GM23338 (cell line): Measurements from ENCODE around the gene EYS. TPM values are rescaled to one million over a fixed set of nuclear protein-coding genes. Genes with fewer than 3 reads are reported as not detected.
"Not testable (repeated sequence)": the region's sequence is repeated elsewhere in the genome, so short reads cannot be mapped to it uniquely, and the experiment has no call there.

Experiments
- ATAC-seq: fragments of 200-7000 bp; cut with Tn5 transposase; 3 replicates; pipeline ENCODE4 v1.9.1; 2020
- DNase-seq: peaks from one replicate; pipeline ENCODE4 v3.0.0-alpha.2; 2015; ENCODE audit warnings: low spot score
- H2AFZ ChIP-seq: fragments of 200-600 bp; sonication (generic); 2 replicates; pipeline ENCODE4 v1.8.0; 2016; ENCODE audit warnings: antibody characterized with exemption, mild to moderate bottlenecking, moderate library complexity
- H3F3A ChIP-seq: fragments of 200-600 bp; sonication (generic); replicated peaks from 2 replicates; pipeline ENCODE4 v1.8.0; 2017; ENCODE audit warnings: antibody characterized with exemption, mixed run types, low read depth
- H3K27ac ChIP-seq: fragments of 200-600 bp; sonication (generic); 2 replicates; pipeline ENCODE4 v1.6.1; 2016; ENCODE audit warnings: low read depth
- H3K27me3 ChIP-seq: fragments of 200-600 bp; sonication (generic); 2 replicates; pipeline ENCODE4 v1.8.0; 2016; ENCODE audit warnings: mild to moderate bottlenecking, mixed run types, moderate library complexity; ENCODE audit not compliant: insufficient read depth
- H3K36me3 ChIP-seq: fragments of 200-600 bp; sonication (generic); 2 replicates; pipeline ENCODE4 v1.8.0; 2016; ENCODE audit warnings: mild to moderate bottlenecking; ENCODE audit not compliant: insufficient read depth
- H3K4me1 ChIP-seq: fragments of 200-600 bp; sonication (generic); 2 replicates; pipeline ENCODE4 v1.8.0; 2016; ENCODE audit warnings: mild to moderate bottlenecking, moderate library complexity; ENCODE audit not compliant: insufficient read depth
- H3K4me2 ChIP-seq: fragments of 200-600 bp; sonication (generic); 2 replicates; pipeline ENCODE4 v1.7.1; 2017; ENCODE audit warnings: mixed run types
- H3K4me3 ChIP-seq: fragments of 200-600 bp; sonication (generic); 2 replicates; pipeline ENCODE4 v1.6.1; 2016; ENCODE audit warnings: mixed run types
- H3K79me2 ChIP-seq: fragments of 200-600 bp; sonication (generic); replicated peaks from 2 replicates; pipeline ENCODE4 v1.8.0; 2017; ENCODE audit warnings: mild to moderate bottlenecking; ENCODE audit not compliant: insufficient read depth
- H3K9me2 ChIP-seq: fragments of 200-600 bp; sonication (generic); 2 replicates; pipeline ENCODE4 v1.8.0; 2017; ENCODE audit not compliant: insufficient read depth
- H4K20me1 ChIP-seq: fragments of 200-600 bp; sonication (generic); replicated peaks from 2 replicates; pipeline ENCODE4 v1.8.0; 2017; ENCODE audit warnings: mild to moderate bottlenecking; ENCODE audit not compliant: insufficient read depth
- H3K27ac Mint-ChIP-seq: 2 replicates; pipeline ENCODE4 v1.8.0; 2020; ENCODE audit warnings: inconsistent platforms, mild to moderate bottlenecking, moderate library complexity, mixed read lengths
- H3K27me3 Mint-ChIP-seq: 3 replicates; pipeline ENCODE4 v1.8.0; 2022; ENCODE audit warnings: low read depth, mild to moderate bottlenecking, moderate library complexity, mixed read lengths, inconsistent platforms; ENCODE audit not compliant: insufficient read depth, poor library complexity
- H3K36me3 Mint-ChIP-seq: 3 replicates; pipeline ENCODE4 v1.8.0; 2021; ENCODE audit warnings: low read depth, mild to moderate bottlenecking, inconsistent platforms, moderate library complexity, mixed read lengths
- H3K4me1 Mint-ChIP-seq: 3 replicates; pipeline ENCODE4 v1.8.0; 2020; ENCODE audit warnings: mild to moderate bottlenecking, inconsistent platforms, mixed read lengths
- H3K4me3 Mint-ChIP-seq: 3 replicates; pipeline ENCODE4 v1.8.0; 2021; ENCODE audit warnings: moderate library complexity, mild to moderate bottlenecking, inconsistent platforms, mixed read lengths
- H3K9me3 Mint-ChIP-seq: 3 replicates; pipeline ENCODE4 v1.8.0; 2020; ENCODE audit warnings: moderate library complexity, mild to moderate bottlenecking, inconsistent platforms, mixed read lengths
- CREB1 ChIP-seq: fragments of 250-450 bp; sonication (Bioruptor Pico); IDR thresholded peaks from 2 replicates; pipeline ENCODE4 v1.5.0; 2020; ENCODE audit warnings: low read depth, mild to moderate bottlenecking, moderate library complexity
- EZH2phosphoT487 ChIP-seq: fragments of 200-600 bp; sonication (generic); IDR thresholded peaks from one replicate; pipeline ENCODE4 v1.8.1; 2018; ENCODE audit warnings: antibody characterized with exemption; ENCODE audit not compliant: unreplicated experiment
- JUNB ChIP-seq: IDR thresholded peaks from one replicate; pipeline ENCODE4 v1.6.1; 2016; ENCODE audit warnings: antibody characterized with exemption; ENCODE audit not compliant: unreplicated experiment
- ZNF114 ChIP-seq: fragments of 250-450 bp; sonication (Bioruptor Pico); IDR thresholded peaks from 2 replicates; pipeline ENCODE4 v1.5.0; 2020; ENCODE audit warnings: mild to moderate bottlenecking, moderate library complexity
- polyA plus RNA-seq: library from polyadenylated mRNA; unstranded; fragments of >200 nt; fragmentation: Nextera tagmentation; extraction: Ambion mirVana; gene quantifications from 2 replicates; pipeline ENCODE4 v1.2.1, GENCODE V29; 2016
- total RNA-seq: library from RNA; depleted of rRNA; stranded (reverse); fragments of >200 nt; shearing (Covaris generic); gene quantifications from 2 replicates; pipeline ENCODE4 v1.2.3, GENCODE V29; 2014
- TF ChIP-seq, protein P1 (sequence below), 2 experiments: fragments of 200-600 bp in 1 of 2; sonication (generic) in 1 of 2; conservative IDR thresholded peaks; 2 replicates each; pipeline versions ENCODE4 v1.5.1 to v1.6.1; 2016 to 2017; ENCODE audit warnings: antibody characterized with exemption in 2 of 2, low read depth in 2 of 2, mild to moderate bottlenecking in 2 of 2, moderate library complexity in 1 of 2
- TF ChIP-seq, protein P2 (sequence below): IDR thresholded peaks from 2 replicates; pipeline ENCODE4 v1.6.1; 2016; ENCODE audit warnings: antibody characterized with exemption

EYS gene
- total and polyA plus RNA-seq, 2 experiments from 2014 or later: 0.38 to 0.52 TPM

DNA sequence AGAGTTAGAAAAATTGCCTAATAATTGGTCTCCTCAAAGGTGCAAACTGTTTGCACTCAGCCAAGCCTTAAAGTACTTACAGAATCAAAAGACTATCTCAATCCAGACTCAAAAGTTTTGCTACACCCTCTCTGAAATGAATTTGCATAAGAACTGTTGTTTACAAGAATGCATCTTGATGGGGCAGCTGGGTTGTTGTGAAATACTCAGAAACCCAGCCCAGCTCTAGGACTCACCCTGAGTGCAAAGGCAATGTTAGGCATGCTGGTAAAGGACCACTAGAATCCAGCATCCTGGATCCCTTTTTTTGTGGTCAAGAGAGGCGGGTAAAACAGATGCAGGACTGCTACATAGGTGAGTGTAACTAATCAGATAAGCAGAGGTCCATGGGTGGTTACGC, 700.2 kb downstream of the EYS start:
- no peak overlapping the region for H3K27ac Mint-ChIP-seq
- no peak overlapping the region for H3K4me3 Mint-ChIP-seq

DNA sequence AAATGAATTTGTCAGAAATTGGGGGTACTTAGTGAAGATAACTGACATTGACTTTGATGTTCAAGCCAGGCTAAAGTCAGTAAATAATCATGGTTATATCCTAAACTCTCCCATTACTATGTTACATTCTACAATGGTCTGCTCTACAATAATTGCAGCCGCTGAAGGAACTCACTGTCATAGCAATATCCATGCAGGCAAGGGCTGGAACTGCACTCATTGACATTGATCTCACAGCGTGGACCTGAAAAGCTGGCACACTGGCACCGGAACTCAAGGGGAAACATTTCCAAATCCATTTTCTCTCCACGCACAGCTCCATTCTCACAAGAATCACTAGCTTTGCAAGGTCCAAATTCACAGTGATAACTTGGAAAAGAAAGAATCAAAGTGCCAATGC, 702.7 kb downstream of the EYS start:
- peaks cover 6% of the 10 kb centered on the region; the same call in 1 of the 2 replicates for H3K36me3 ChIP-seq
- no peaks in the 10 kb centered on the region for H3K79me2 ChIP-seq
- TF ChIP-seq EZH2phosphoT487 (no peak), ZNF114 (CRISPR knock-in tag) (no peak)
- TF ChIP-seq, protein P1, sequence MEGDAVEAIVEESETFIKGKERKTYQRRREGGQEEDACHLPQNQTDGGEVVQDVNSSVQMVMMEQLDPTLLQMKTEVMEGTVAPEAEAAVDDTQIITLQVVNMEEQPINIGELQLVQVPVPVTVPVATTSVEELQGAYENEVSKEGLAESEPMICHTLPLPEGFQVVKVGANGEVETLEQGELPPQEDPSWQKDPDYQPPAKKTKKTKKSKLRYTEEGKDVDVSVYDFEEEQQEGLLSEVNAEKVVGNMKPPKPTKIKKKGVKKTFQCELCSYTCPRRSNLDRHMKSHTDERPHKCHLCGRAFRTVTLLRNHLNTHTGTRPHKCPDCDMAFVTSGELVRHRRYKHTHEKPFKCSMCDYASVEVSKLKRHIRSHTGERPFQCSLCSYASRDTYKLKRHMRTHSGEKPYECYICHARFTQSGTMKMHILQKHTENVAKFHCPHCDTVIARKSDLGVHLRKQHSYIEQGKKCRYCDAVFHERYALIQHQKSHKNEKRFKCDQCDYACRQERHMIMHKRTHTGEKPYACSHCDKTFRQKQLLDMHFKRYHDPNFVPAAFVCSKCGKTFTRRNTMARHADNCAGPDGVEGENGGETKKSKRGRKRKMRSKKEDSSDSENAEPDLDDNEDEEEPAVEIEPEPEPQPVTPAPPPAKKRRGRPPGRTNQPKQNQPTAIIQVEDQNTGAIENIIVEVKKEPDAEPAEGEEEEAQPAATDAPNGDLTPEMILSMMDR (conservative IDR thresholded peaks at IDR 0.05; ENCODE audit: low read depth in 2 of 2): no peak
- H3K9me2 ChIP-seq: no peaks in the 10 kb centered on the region
- H4K20me1 ChIP-seq: no peaks in the 10 kb centered on the region
- Mint-ChIP-seq H3K27ac (no peak overlapping the region), H3K27me3 (no peaks in the 10 kb centered on the region), H3K4me3 (no peak overlapping the region), H3K4me1 (peaks cover 3% of the 10 kb centered on the region; the same call in 2 of the 3 replicates), H3K9me3 (peaks cover 43% of the 10 kb centered on the region), H3K36me3 (peaks cover 14% of the 10 kb centered on the region)
- no peak overlapping the region for H3K27ac ChIP-seq
- H3K27me3 ChIP-seq: no peaks in the 10 kb centered on the region
- H3K4me1 ChIP-seq: no peaks in the 10 kb centered on the region
- H2AFZ ChIP-seq: no peak overlapping the region
- H3K4me3 ChIP-seq: no peak overlapping the region
- ATAC-seq: no peak
- no peak overlapping the region for H3K4me2 ChIP-seq
- no peak for DNase-seq
- no peaks in the 10 kb centered on the region for H3F3A ChIP-seq

More for the DNA sequence above, 700.2 kb downstream of the EYS start:
- Histone ChIP-seq H3K9me2 (peaks cover 5% of the 10 kb centered on the region), H3F3A (no peaks in the 10 kb centered on the region), H4K20me1 (no peaks in the 10 kb centered on the region), H3K4me3 (no peak overlapping the region), H3K27ac (no peak overlapping the region), H3K36me3 (peaks cover 6% of the 10 kb centered on the region; the same call in 1 of the 2 replicates), H3K27me3 (no peaks in the 10 kb centered on the region), H3K4me2 (no peak overlapping the region), H3K79me2 (no peaks in the 10 kb centered on the region), H2AFZ (no peak overlapping the region), H3K4me1 (no peaks in the 10 kb centered on the region)
- Mint-ChIP-seq H3K36me3 (peaks cover 22% of the 10 kb centered on the region), H3K27me3 (peaks cover 3% of the 10 kb centered on the region), H3K4me1 (peaks cover 3% of the 10 kb centered on the region; the same call in 2 of the 3 replicates), H3K9me3 (peaks cover 42% of the 10 kb centered on the region)
- TF ChIP-seq ZNF114 (CRISPR knock-in tag) (no peak), EZH2phosphoT487 (no peak), JUNB (no peak), CREB1 (no peak)
- TF ChIP-seq, protein P2, sequence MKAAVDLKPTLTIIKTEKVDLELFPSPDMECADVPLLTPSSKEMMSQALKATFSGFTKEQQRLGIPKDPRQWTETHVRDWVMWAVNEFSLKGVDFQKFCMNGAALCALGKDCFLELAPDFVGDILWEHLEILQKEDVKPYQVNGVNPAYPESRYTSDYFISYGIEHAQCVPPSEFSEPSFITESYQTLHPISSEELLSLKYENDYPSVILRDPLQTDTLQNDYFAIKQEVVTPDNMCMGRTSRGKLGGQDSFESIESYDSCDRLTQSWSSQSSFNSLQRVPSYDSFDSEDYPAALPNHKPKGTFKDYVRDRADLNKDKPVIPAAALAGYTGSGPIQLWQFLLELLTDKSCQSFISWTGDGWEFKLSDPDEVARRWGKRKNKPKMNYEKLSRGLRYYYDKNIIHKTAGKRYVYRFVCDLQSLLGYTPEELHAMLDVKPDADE: no peak
- DNase-seq (peak; percentile 10), ATAC-seq (no peak)

DNA sequence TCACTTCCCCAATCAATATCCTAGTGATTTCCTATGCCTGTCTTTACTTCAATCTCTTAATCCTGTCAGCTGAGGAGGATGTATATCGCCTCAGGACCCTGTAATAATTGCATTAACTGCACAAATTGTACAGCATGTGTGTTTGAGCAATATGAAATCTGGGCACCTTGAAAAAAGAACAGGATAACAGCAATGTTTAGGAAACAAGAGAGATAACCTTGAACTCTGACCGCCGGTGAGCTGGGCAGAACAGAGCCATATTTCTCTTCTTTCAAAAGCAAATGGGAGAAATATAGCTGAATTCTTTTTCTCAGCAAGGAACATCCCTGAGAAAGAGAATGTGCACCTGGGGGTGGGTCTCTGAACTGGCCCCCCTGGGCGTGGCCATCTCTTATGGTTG, 704.1 kb downstream of the EYS start:
- not testable (repeated sequence) for H3K36me3 ChIP-seq, H3K4me3 Mint-ChIP-seq, H3K27me3 ChIP-seq, H3F3A ChIP-seq, H3K4me1 Mint-ChIP-seq, DNase-seq, H3K27ac Mint-ChIP-seq, H3K79me2 ChIP-seq, H3K4me1 ChIP-seq, H3K9me2 ChIP-seq, H4K20me1 ChIP-seq, H3K27me3 Mint-ChIP-seq, H3K27ac ChIP-seq, H3K4me3 ChIP-seq, H2AFZ ChIP-seq, ATAC-seq, H3K4me2 ChIP-seq
- Mint-ChIP-seq H3K36me3 (peaks cover 14% of the 10 kb centered on the region), H3K9me3 (peaks cover 39% of the 10 kb centered on the region)
